CD8-positive, alpha-beta memory T cell (primary cell): ENCODE results near the gene C19orf67. TPM values are rescaled to one million over a fixed set of nuclear protein-coding genes. Genes with fewer than 3 reads are reported as not detected.

Experiments used
- CTCF ChIA-PET: fragments of 350-600 bp; sonication (Branson Sonifier 250); formaldehyde crosslinking; loops from one replicate; lab custom pipeline; 2021; ENCODE audit warnings: antibody characterized with exemption; lab: Charles Lee
- POLR2A ChIA-PET: fragments of 350-600 bp; sonication (Branson Sonifier 250); formaldehyde crosslinking; loops from one replicate; lab custom pipeline; 2021; ENCODE audit warnings: antibody characterized with exemption; lab: Charles Lee
- DNase-seq, 5 donors: peaks; one replicate each; pipeline versions ENCODE4 v3.0.0 to v3.0.0-alpha.2; 2020 to 2022; ENCODE audit warnings: mixed read lengths in 1 of 5
- H3K27ac ChIP-seq: one replicate; pipeline ENCODE4 v1.7.0; 2013; ENCODE audit warnings: low read depth, mild to moderate bottlenecking, low read length, moderate library complexity
- H3K27me3 ChIP-seq: 2 replicates; pipeline ENCODE4 v1.7.0; 2013; ENCODE audit warnings: low read length, mild to moderate bottlenecking; ENCODE audit not compliant: insufficient read depth, poor library complexity, severe bottlenecking
- H3K36me3 ChIP-seq: 2 replicates; pipeline ENCODE4 v1.7.0; 2013; ENCODE audit warnings: mild to moderate bottlenecking, low read length, moderate library complexity; ENCODE audit not compliant: insufficient read depth
- H3K4me1 ChIP-seq: 2 replicates; pipeline ENCODE4 v1.7.0; 2013; ENCODE audit warnings: mild to moderate bottlenecking, low read length, moderate library complexity; ENCODE audit not compliant: insufficient read depth
- H3K4me3 ChIP-seq: 2 replicates; pipeline ENCODE4 v1.7.0; 2013; ENCODE audit warnings: mild to moderate bottlenecking, low read length
- H3K9me3 ChIP-seq: 2 replicates; pipeline ENCODE4 v1.7.0; 2013; ENCODE audit warnings: mild to moderate bottlenecking, low read length
- H3K27ac Mint-ChIP-seq, 8 donors: one replicate each; pipeline ENCODE4 v1.8.0; 2020 to 2021; ENCODE audit warnings: mixed read lengths in 8 of 8, mild to moderate bottlenecking in 6 of 8, inconsistent platforms in 3 of 8, moderate library complexity in 3 of 8
- H3K27me3 Mint-ChIP-seq, 2 donors: one replicate each; pipeline ENCODE4 v1.8.0; 2020 to 2021; ENCODE audit warnings: mixed read lengths in 2 of 2, mild to moderate bottlenecking in 1 of 2, moderate library complexity in 1 of 2
- H3K36me3 Mint-ChIP-seq, 3 donors: one replicate each; pipeline ENCODE4 v1.8.0; 2020 to 2021; ENCODE audit warnings: mixed read lengths in 3 of 3, inconsistent platforms in 1 of 3, mild to moderate bottlenecking in 1 of 3
- H3K4me1 Mint-ChIP-seq, 3 donors: one replicate each; pipeline ENCODE4 v1.8.0; 2020 to 2021; ENCODE audit warnings: mixed read lengths in 3 of 3, inconsistent platforms in 1 of 3, mild to moderate bottlenecking in 1 of 3
- H3K4me3 Mint-ChIP-seq, 7 donors: one replicate each; pipeline ENCODE4 v1.8.0; 2020 to 2021; ENCODE audit warnings: mixed read lengths in 7 of 7, mild to moderate bottlenecking in 6 of 7, moderate library complexity in 4 of 7, inconsistent platforms in 2 of 7
- H3K9me3 Mint-ChIP-seq, 5 donors: one replicate each; pipeline ENCODE4 v1.8.0; 2020 to 2022; ENCODE audit warnings: mixed read lengths in 5 of 5, mild to moderate bottlenecking in 3 of 5, moderate library complexity in 2 of 5, inconsistent platforms in 1 of 5
- polyA plus RNA-seq: library from polyadenylated mRNA; unstranded; fragments of 300-500 nt; fragmentation: Illumina TruSeq; gene quantifications from one replicate; pipeline ENCODE4 v1.2.3, GENCODE V29; 2021
- total RNA-seq, 2 experiments: library from RNA; stranded (reverse); gene quantifications; one replicate each; pipeline ENCODE4 v1.2.3, GENCODE V29; 2021

The C19orf67 gene
- total and polyA plus RNA-seq, 3 experiments from 2014 or later: 0.42 TPM; not detected in 2

- DNase-seq: no peak
- Mint-ChIP-seq H3K9me3 (no peaks in the 10 kb centered on the region), H3K4me3 (no peak overlapping the region), H3K36me3 (peaks cover 5 to 24% (median 9%) of the 10 kb centered on the region in 3 donors), H3K27ac (peak overlapping the region in 1 of 8 donors; percentile 55), H3K27me3 (peaks cover 14 to 27% of the 10 kb centered on the region in 2 donors), H3K4me1 (peaks cover 11 to 25% (median 13%) of the 10 kb centered on the region in 3 donors)
- Histone ChIP-seq H3K4me3 (no peak overlapping the region), H3K36me3 (peaks cover 13% of the 10 kb centered on the region), H3K27ac (no peak overlapping the region), H3K4me1 (peaks cover 17% of the 10 kb centered on the region), H3K9me3 (no peaks in the 10 kb centered on the region), H3K27me3 (peaks cover 16% of the 10 kb centered on the region)
- ChIA-PET POLR2A (no interaction called here), CTCF (interaction anchor here (0.7 to 7.8 kb wide), 2 partner anchors 13 to 16 kb away, joined by 3 to 67 read pairs; partner anchors contain the start of gene MISP3)
These were observed 30.2 kb downstream of the C19orf67 start for GRCh38 chr19:14055396-14055795.

- no peak overlapping the region for H3K27ac ChIP-seq
- DNase-seq: no peak
- H3K4me3 Mint-ChIP-seq: no peak overlapping the region
- no peaks in the 10 kb centered on the region for H3K9me3 ChIP-seq
- ChIA-PET POLR2A (interaction anchor here (0.6 to 0.7 kb wide), 2 partner anchors 12 to 171 kb away, joined by 3 to 9 read pairs; no protein-coding TSS in a partner anchor), CTCF (interaction anchor here (0.6 to 1.1 kb wide), 3 partner anchors 10 to 585 kb away, joined by 3 read pairs; no protein-coding TSS in a partner anchor)
- peaks cover 7 to 30% (median 9%) of the 10 kb centered on the region in 3 donors for H3K36me3 Mint-ChIP-seq
- peaks cover 17% of the 10 kb centered on the region for H3K4me1 ChIP-seq
- H3K36me3 ChIP-seq: peaks cover 19% of the 10 kb centered on the region
- H3K9me3 Mint-ChIP-seq: no peaks in the 10 kb centered on the region
- H3K4me1 Mint-ChIP-seq: peaks cover 11 to 23% (median 13%) of the 10 kb centered on the region in 3 donors
- peaks cover 13 to 20% of the 10 kb centered on the region in 2 donors for H3K27me3 Mint-ChIP-seq
- H3K27ac Mint-ChIP-seq: no peak overlapping the region
- no peak overlapping the region for H3K4me3 ChIP-seq
- peaks cover 16% of the 10 kb centered on the region for H3K27me3 ChIP-seq
These were observed 30.9 kb downstream of the C19orf67 start for GRCh38 chr19:14054721-14055120.

GRCh38 chr19:14054099-14054498 is 31.5 kb downstream of the C19orf67 start:
- peaks cover 7 to 33% (median 9%) of the 10 kb centered on the region in 3 donors for H3K36me3 Mint-ChIP-seq
- H3K4me3 Mint-ChIP-seq: no peak overlapping the region
- H3K9me3 Mint-ChIP-seq: no peaks in the 10 kb centered on the region
- peaks cover 11 to 19% (median 13%) of the 10 kb centered on the region in 3 donors for H3K4me1 Mint-ChIP-seq
- peaks cover 10 to 15% of the 10 kb centered on the region in 2 donors for H3K27me3 Mint-ChIP-seq
- Histone ChIP-seq H3K4me1 (peaks cover 15% of the 10 kb centered on the region), H3K27me3 (peaks cover 15% of the 10 kb centered on the region), H3K9me3 (no peaks in the 10 kb centered on the region), H3K4me3 (no peak overlapping the region), H3K36me3 (peaks cover 21% of the 10 kb centered on the region), H3K27ac (no peak overlapping the region)
- no peak for DNase-seq
- POLR2A ChIA-PET: interaction anchor here (0.6 kb wide), 1 partner anchor 170 kb away, joined by 3 read pairs; no protein-coding TSS in a partner anchor
- peak overlapping the region in 5 of 8 donors; percentile 7 to 86 (median 38) for H3K27ac Mint-ChIP-seq
- CTCF ChIA-PET: interaction anchor here (1.1 kb wide), 1 partner anchor 9 kb away, joined by 3 read pairs; no protein-coding TSS in a partner anchor

- peaks cover 5 to 16% (median 9%) of the 10 kb centered on the region in 3 donors for H3K4me1 Mint-ChIP-seq
- Histone ChIP-seq H3K4me1 (peaks cover 9% of the 10 kb centered on the region), H3K4me3 (no peak overlapping the region), H3K36me3 (peaks cover 27% of the 10 kb centered on the region), H3K27me3 (peaks cover 9% of the 10 kb centered on the region), H3K9me3 (no peaks in the 10 kb centered on the region), H3K27ac (no peak overlapping the region)
- CTCF ChIA-PET: interaction anchor here (1.1 kb wide), 2 partner anchors 19 to 172 kb away, joined by 3 to 4 read pairs; partner anchors contain the start of gene MISP3
- POLR2A ChIA-PET: interaction anchor here (0.7 kb wide), 1 partner anchor 64 kb away, joined by 12 read pairs; the partner anchor contains the start of gene PRKACA
- no peaks in the 10 kb centered on the region for H3K9me3 Mint-ChIP-seq
- no peak for DNase-seq
- H3K36me3 Mint-ChIP-seq: peaks cover 7 to 39% (median 11%) of the 10 kb centered on the region in 3 donors
- H3K27ac Mint-ChIP-seq: no peak overlapping the region
- peaks cover 5 to 9% of the 10 kb centered on the region in 2 donors for H3K27me3 Mint-ChIP-seq
- H3K4me3 Mint-ChIP-seq: no peak overlapping the region
These were observed 32.1 kb downstream of the C19orf67 start for GRCh38 chr19:14053500-14053899.

GRCh38 chr19:14053032-14053431 is 32.6 kb downstream of the C19orf67 start:
- ChIA-PET CTCF (interaction anchor here (0.7 to 2.9 kb wide), 5 partner anchors 17 to 171 kb away, joined by 3 to 11 read pairs (median 3); partner anchors contain the start of gene MISP3), POLR2A (interaction anchor here (0.6 to 0.7 kb wide), 2 partner anchors 64 to 265 kb away, joined by 3 to 12 read pairs; partner anchors contain the start of gene PRKACA)
- Histone ChIP-seq H3K27me3 (peaks cover 4% of the 10 kb centered on the region), H3K4me3 (no peak overlapping the region), H3K9me3 (no peaks in the 10 kb centered on the region), H3K4me1 (peaks cover 4% of the 10 kb centered on the region), H3K36me3 (peaks cover 30% of the 10 kb centered on the region), H3K27ac (no peak overlapping the region)
- no peak for DNase-seq
- Mint-ChIP-seq H3K27me3 (peaks cover 0 to 4% of the 10 kb centered on the region in 2 donors), H3K4me1 (peaks cover under 1 to 13% (median 6%) of the 10 kb centered on the region in 3 donors), H3K4me3 (no peak overlapping the region), H3K27ac (peak overlapping the region in 1 of 8 donors; percentile 69), H3K36me3 (peaks cover 8 to 43% (median 14%) of the 10 kb centered on the region in 3 donors), H3K9me3 (no peaks in the 10 kb centered on the region)

GRCh38 chr19:14052470-14052869 is 33.1 kb downstream of the C19orf67 start:
- H3K27me3 ChIP-seq: no peaks in the 10 kb centered on the region
- Mint-ChIP-seq H3K4me1 (peaks cover 0 to 8% (median 3%) of the 10 kb centered on the region in 3 donors), H3K4me3 (no peak overlapping the region), H3K27ac (peak overlapping the region in 2 of 8 donors; percentile 74 to 88), H3K9me3 (no peaks in the 10 kb centered on the region), H3K36me3 (peaks cover 8 to 46% (median 14%) of the 10 kb centered on the region in 3 donors), H3K27me3 (no peaks in the 10 kb centered on the region)
- ChIA-PET POLR2A (interaction anchor here (0.6 to 0.7 kb wide), 2 partner anchors 65 to 264 kb away, joined by 3 to 12 read pairs; partner anchors contain the start of gene PRKACA), CTCF (interaction anchor here (0.7 to 2.9 kb wide), 5 partner anchors 18 to 171 kb away, joined by 3 to 11 read pairs (median 3); partner anchors contain the start of gene MISP3)
- no peak overlapping the region for H3K27ac ChIP-seq
- H3K36me3 ChIP-seq: peaks cover 30% of the 10 kb centered on the region
- H3K4me1 ChIP-seq: no peaks in the 10 kb centered on the region
- DNase-seq: no peak
- no peak overlapping the region for H3K4me3 ChIP-seq
- H3K9me3 ChIP-seq: no peaks in the 10 kb centered on the region

- Histone ChIP-seq H3K9me3 (no peaks in the 10 kb centered on the region), H3K36me3 (peaks cover 30% of the 10 kb centered on the region), H3K27me3 (no peaks in the 10 kb centered on the region), H3K27ac (no peak overlapping the region), H3K4me1 (no peaks in the 10 kb centered on the region), H3K4me3 (no peak overlapping the region)
- Mint-ChIP-seq H3K4me1 (peaks cover 0 to 7% (median 3%) of the 10 kb centered on the region in 3 donors), H3K9me3 (no peaks in the 10 kb centered on the region), H3K4me3 (no peak overlapping the region), H3K27me3 (no peaks in the 10 kb centered on the region), H3K27ac (peak overlapping the region in 2 of 8 donors; percentile 74 to 88), H3K36me3 (peaks cover 8 to 48% (median 14%) of the 10 kb centered on the region in 3 donors)
- ChIA-PET CTCF (interaction anchor here (2.9 to 4.5 kb wide), 2 partner anchors 7 to 18 kb away, joined by 11 to 35 read pairs; no protein-coding TSS in a partner anchor), POLR2A (no interaction called here)
- no peak for DNase-seq
These were observed 33.6 kb downstream of the C19orf67 start for GRCh38 chr19:14051980-14052379.
